H9 (cell line): ENCODE results near the gene PDCD4. TPM values are rescaled to one million over a fixed set of nuclear protein-coding genes. Genes with fewer than 3 reads are reported as not detected.

Source experiments
- DNase-seq: peaks from one replicate; pipeline ENCODE4 v3.0.0-alpha.2; 2017
- H2AFZ ChIP-seq: one replicate; pipeline ENCODE4 v1.6.1; 2013; ENCODE audit warnings: mild to moderate bottlenecking, low read length, control low read depth, moderate library complexity
- H2AK5ac ChIP-seq: 2 replicates; pipeline ENCODE4 v1.6.1; 2013; ENCODE audit warnings: low read length, control low read depth, mixed read lengths; ENCODE audit not compliant: insufficient read length
- H2BK120ac ChIP-seq: one replicate; pipeline ENCODE4 v1.6.1; 2013; ENCODE audit warnings: low read depth, mild to moderate bottlenecking, low read length, control low read depth, inconsistent platforms; ENCODE audit not compliant: poor library complexity, severe bottlenecking
- H2BK12ac ChIP-seq: 2 replicates; pipeline ENCODE4 v1.6.1; 2013; ENCODE audit warnings: low read length, control low read depth, mixed read lengths, low read depth; ENCODE audit not compliant: insufficient read length
- H2BK15ac ChIP-seq: 2 replicates; pipeline ENCODE4 v1.6.1; 2013; ENCODE audit warnings: low read depth, low read length, control low read depth
- H2BK20ac ChIP-seq: one replicate; pipeline ENCODE4 v1.6.1; 2013; ENCODE audit warnings: low read depth, mild to moderate bottlenecking, low read length, control low read depth, inconsistent platforms; ENCODE audit not compliant: poor library complexity, severe bottlenecking
- H2BK5ac ChIP-seq: 2 replicates; pipeline ENCODE4 v1.6.1; 2013; ENCODE audit warnings: low read length, control low read depth, mixed read lengths; ENCODE audit not compliant: insufficient read length
- H3K14ac ChIP-seq: 2 replicates; pipeline ENCODE4 v1.6.1; 2013; ENCODE audit warnings: low read length, control low read depth; ENCODE audit not compliant: insufficient read depth
- H3K18ac ChIP-seq: 2 replicates; pipeline ENCODE4 v1.6.1; 2013; ENCODE audit warnings: low read depth, mild to moderate bottlenecking, mixed read lengths, low read length, control low read depth; ENCODE audit not compliant: insufficient read length
- H3K23ac ChIP-seq: 2 replicates; pipeline ENCODE4 v1.6.1; 2013; ENCODE audit warnings: low read length, control low read depth, mixed read lengths, low read depth; ENCODE audit not compliant: insufficient read length
- H3K23me2 ChIP-seq: 2 replicates; pipeline ENCODE4 v1.6.1; 2013; ENCODE audit warnings: low read depth, mild to moderate bottlenecking, mixed read lengths, low read length, control low read depth; ENCODE audit not compliant: insufficient read length, poor library complexity, severe bottlenecking
- H3K27ac ChIP-seq: 2 replicates; pipeline ENCODE4 v1.5.1; 2013; ENCODE audit warnings: low read length, control low read depth, mixed read lengths, low read depth; ENCODE audit not compliant: insufficient read length
- H3K27me3 ChIP-seq: 2 replicates; pipeline ENCODE4 v1.6.1; 2013; ENCODE audit warnings: low read length, control low read depth, inconsistent platforms; ENCODE audit not compliant: insufficient read depth
- H3K4ac ChIP-seq: 2 replicates; pipeline ENCODE4 v1.6.1; 2013; ENCODE audit warnings: low read depth, mild to moderate bottlenecking, control low read depth, inconsistent platforms, low read length, moderate library complexity
- H3K4me1 ChIP-seq: 2 replicates; pipeline ENCODE4 v1.6.1; 2013; ENCODE audit warnings: low read length, control low read depth, inconsistent platforms; ENCODE audit not compliant: insufficient read depth
- H3K4me2 ChIP-seq: 2 replicates; pipeline ENCODE4 v1.6.1; 2013; ENCODE audit warnings: low read length, control low read depth, mixed read lengths; ENCODE audit not compliant: insufficient read length, insufficient read depth
- H3K56ac ChIP-seq: 2 replicates; pipeline ENCODE4 v1.6.1; 2013; ENCODE audit warnings: low read depth, mild to moderate bottlenecking, mixed read lengths, low read length, control low read depth; ENCODE audit not compliant: insufficient read length
- H3K79me1 ChIP-seq: 2 replicates; pipeline ENCODE4 v1.6.1; 2013; ENCODE audit warnings: low read depth, mild to moderate bottlenecking, moderate library complexity, low read length, control low read depth, inconsistent platforms; ENCODE audit not compliant: insufficient read depth, poor library complexity, severe bottlenecking
- H3K79me2 ChIP-seq: 2 replicates; pipeline ENCODE4 v1.6.1; 2013; ENCODE audit warnings: low read length, control low read depth, inconsistent platforms; ENCODE audit not compliant: insufficient read depth
- H3K9ac ChIP-seq: 2 replicates; pipeline ENCODE4 v1.6.1; 2013; ENCODE audit warnings: low read length, control low read depth, mixed read lengths; ENCODE audit not compliant: insufficient read length; ENCODE audit errors: extremely low read depth
- H3K9me3 ChIP-seq: one replicate; pipeline ENCODE4 v1.6.1; 2013; ENCODE audit warnings: low read depth, low read length, inconsistent platforms; ENCODE audit not compliant: control insufficient read depth
- H3T11ph ChIP-seq: one replicate; pipeline ENCODE4 v1.6.1; 2013; ENCODE audit warnings: mild to moderate bottlenecking, low read length, control low read depth, inconsistent platforms
- H4K20me1 ChIP-seq: one replicate; pipeline ENCODE4 v1.6.1; 2013; ENCODE audit not compliant: control insufficient read depth, insufficient read length, insufficient read depth
- H4K5ac ChIP-seq: 2 replicates; pipeline ENCODE4 v1.6.1; 2013; ENCODE audit warnings: low read depth, mild to moderate bottlenecking, mixed read lengths, low read length, control low read depth; ENCODE audit not compliant: insufficient read length
- H4K8ac ChIP-seq: replicated peaks from 2 replicates; pipeline ENCODE4 v1.6.1; 2013; ENCODE audit warnings: low read length, control low read depth, mixed read lengths, low read depth; ENCODE audit not compliant: insufficient read length
- H4K91ac ChIP-seq: 2 replicates; pipeline ENCODE4 v1.6.1; 2013; ENCODE audit warnings: low read depth, mild to moderate bottlenecking, moderate library complexity, mixed read lengths, low read length, control low read depth; ENCODE audit not compliant: insufficient read length
- H3K27ac Mint-ChIP-seq, 3 experiments: 2 replicates in 2 of 3; 3 replicates in 1 of 3; pipeline ENCODE4 v1.8.0; 2020 to 2021; ENCODE audit warnings: mixed read lengths in 3 of 3, mild to moderate bottlenecking in 1 of 3, moderate library complexity in 1 of 3
- H3K27me3 Mint-ChIP-seq: 2 replicates; pipeline ENCODE4 v1.8.0; 2021; ENCODE audit warnings: low read depth, mild to moderate bottlenecking, moderate library complexity, mixed read lengths
- H3K36me3 Mint-ChIP-seq, 3 experiments: 2 replicates in 2 of 3; 3 replicates in 1 of 3; pipeline ENCODE4 v1.8.0; 2020 to 2021; ENCODE audit warnings: low read depth in 3 of 3, mixed read lengths in 3 of 3; ENCODE audit not compliant: insufficient read depth in 1 of 3
- H3K4me1 Mint-ChIP-seq, 2 experiments: 2 replicates each; pipeline ENCODE4 v1.8.0; 2020; ENCODE audit warnings: mixed read lengths in 2 of 2
- H3K4me3 Mint-ChIP-seq, 2 experiments: 2 replicates in 1 of 2; 3 replicates in 1 of 2; pipeline ENCODE4 v1.8.0; 2020 to 2021; ENCODE audit warnings: mild to moderate bottlenecking in 2 of 2, mixed read lengths in 2 of 2, moderate library complexity in 1 of 2
- H3K9me3 Mint-ChIP-seq, 2 experiments: 2 replicates in 1 of 2; 3 replicates in 1 of 2; pipeline ENCODE4 v1.8.0; 2020; ENCODE audit warnings: mild to moderate bottlenecking in 2 of 2, mixed read lengths in 2 of 2, moderate library complexity in 1 of 2
- WGBS: extraction: QIAGEN DNeasy Blood & Tissue Kit; methylation state at CpG from one replicate; pipeline ENCODE4 v1.1.7; 2013; ENCODE audit warnings: missing lambda C conversion rate, low lambda C conversion rate, mixed read lengths; ENCODE audit not compliant: insufficient read length; ENCODE audit errors: extremely low coverage; 5-methylcytosine and 5-hydroxymethylcytosine counted together
- total RNA-seq: library from RNA; stranded (reverse); gene quantifications from 2 replicates; pipeline ENCODE4 v1.2.1, GENCODE V29; 2021
- TF ChIP-seq, protein P1 (sequence below): fragments of 200-600 bp; sonication (generic); conservative IDR thresholded peaks from 3 replicates; pipeline ENCODE4 v1.8.0; 2021; ENCODE audit warnings: antibody characterized with exemption, mild to moderate bottlenecking

The PDCD4 gene
- total RNA-seq, 1 experiment from 2014 or later, result 29.3 TPM

DNA sequence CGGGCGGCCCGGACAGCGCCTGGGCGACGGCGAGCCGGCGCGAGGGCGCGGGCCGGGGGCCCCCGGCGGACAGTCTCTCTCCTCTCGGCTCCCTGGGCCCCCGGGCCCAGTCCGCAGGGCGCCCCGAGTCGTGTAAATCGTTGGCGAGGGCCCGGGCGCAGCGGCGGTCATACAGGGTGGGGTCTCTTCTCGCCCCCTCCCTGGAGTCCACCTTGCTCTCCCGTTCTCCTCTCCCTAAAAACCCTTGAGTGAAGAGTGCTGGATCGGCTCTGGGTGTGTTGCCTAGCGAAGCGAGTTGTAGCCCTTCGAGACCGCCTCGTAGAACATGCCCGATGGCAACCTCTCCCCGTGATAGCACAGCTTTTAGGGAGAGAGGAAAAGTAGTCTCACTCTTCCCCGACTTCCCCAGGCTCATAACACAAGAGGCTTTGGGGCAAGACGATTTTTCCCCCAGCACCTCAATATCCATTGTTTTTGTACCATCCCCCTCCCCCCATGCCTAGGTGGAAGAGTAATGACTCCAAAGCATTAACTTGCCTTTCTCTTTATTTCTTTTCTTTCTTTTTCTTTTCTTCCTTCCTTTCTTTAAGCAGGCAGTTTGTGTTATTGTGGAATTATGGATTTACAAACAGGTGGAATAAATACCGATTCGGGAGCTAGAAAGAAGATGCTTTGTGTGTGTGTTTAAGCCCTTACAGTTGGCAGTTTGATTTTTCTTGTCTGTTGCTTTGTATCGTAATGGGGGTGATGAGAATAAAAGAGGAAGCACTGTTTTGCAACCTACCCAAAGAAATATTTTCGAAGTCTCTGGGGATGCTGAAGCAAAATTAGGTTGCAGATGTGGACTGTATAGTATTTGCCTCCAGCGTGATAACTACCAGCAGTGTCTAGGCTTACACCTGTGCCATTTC is 48.5 kb downstream of the PDCD4 start:
- Histone ChIP-seq H2BK15ac (no peak overlapping the region), H4K91ac (no peak overlapping the region), H3K4ac (no peak overlapping the region), H4K5ac (no peak overlapping the region), H3K18ac (peak overlapping the region; percentile 61), H2BK5ac (no peak overlapping the region), H3T11ph (no peak overlapping the region), H3K79me2 (peaks cover 8% of the 10 kb centered on the region; the same call in 1 of the 2 replicates), H3K27me3 (no peaks in the 10 kb centered on the region), H3K9ac (peak overlapping the region; percentile 72), H3K23ac (no peak overlapping the region), H3K79me1 (no peaks in the 10 kb centered on the region), H3K4me1 (peaks cover 4% of the 10 kb centered on the region; the same call in 1 of the 2 replicates), H4K20me1 (no peaks in the 10 kb centered on the region), H4K8ac (no peak overlapping the region), H3K56ac (no peak overlapping the region), H2BK12ac (no peak overlapping the region), H2BK120ac (no peak overlapping the region), H2BK20ac (no peak overlapping the region), H2AK5ac (no peak overlapping the region), H3K4me2 (peak overlapping the region; percentile 96), H3K23me2 (no peaks in the 10 kb centered on the region), H3K27ac (no peak overlapping the region), H2AFZ (no peak overlapping the region), H3K14ac (peak overlapping the region; percentile 27; the same call in 1 of the 2 replicates), H3K9me3 (no peaks in the 10 kb centered on the region)
- TF ChIP-seq, protein P1, sequence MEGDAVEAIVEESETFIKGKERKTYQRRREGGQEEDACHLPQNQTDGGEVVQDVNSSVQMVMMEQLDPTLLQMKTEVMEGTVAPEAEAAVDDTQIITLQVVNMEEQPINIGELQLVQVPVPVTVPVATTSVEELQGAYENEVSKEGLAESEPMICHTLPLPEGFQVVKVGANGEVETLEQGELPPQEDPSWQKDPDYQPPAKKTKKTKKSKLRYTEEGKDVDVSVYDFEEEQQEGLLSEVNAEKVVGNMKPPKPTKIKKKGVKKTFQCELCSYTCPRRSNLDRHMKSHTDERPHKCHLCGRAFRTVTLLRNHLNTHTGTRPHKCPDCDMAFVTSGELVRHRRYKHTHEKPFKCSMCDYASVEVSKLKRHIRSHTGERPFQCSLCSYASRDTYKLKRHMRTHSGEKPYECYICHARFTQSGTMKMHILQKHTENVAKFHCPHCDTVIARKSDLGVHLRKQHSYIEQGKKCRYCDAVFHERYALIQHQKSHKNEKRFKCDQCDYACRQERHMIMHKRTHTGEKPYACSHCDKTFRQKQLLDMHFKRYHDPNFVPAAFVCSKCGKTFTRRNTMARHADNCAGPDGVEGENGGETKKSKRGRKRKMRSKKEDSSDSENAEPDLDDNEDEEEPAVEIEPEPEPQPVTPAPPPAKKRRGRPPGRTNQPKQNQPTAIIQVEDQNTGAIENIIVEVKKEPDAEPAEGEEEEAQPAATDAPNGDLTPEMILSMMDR, result no peak
- peak; percentile 43 for DNase-seq
- no peaks in the 10 kb centered on the region for H3K27me3 Mint-ChIP-seq
- H3K4me1 Mint-ChIP-seq, result peaks cover 24 to 28% of the 10 kb centered on the region in 2 experiments
- peak overlapping the region; percentile 95 to 96 for H3K4me3 Mint-ChIP-seq
- WGBS, result no CpG with 5 or more reads among the region's 44 CpGs
- H3K36me3 Mint-ChIP-seq, result peaks cover 0 to 6% (median 2%) of the 10 kb centered on the region in 3 experiments; a peak in 3 of 7 replicates
- no peaks in the 10 kb centered on the region; a peak in 1 of 5 replicates for H3K9me3 Mint-ChIP-seq
- peak overlapping the region; percentile 49 to 91 (median 87) for H3K27ac Mint-ChIP-seq
